Immature natural killer cell (primary cell): ENCODE results near the gene TMX2. TPM values are rescaled to one million over a fixed set of nuclear protein-coding genes. Genes with fewer than 3 reads are reported as not detected.

Source experiments
- DNase-seq, 3 donors: peaks; one replicate each; pipeline ENCODE4 v3.0.0; 2022; ENCODE audit warnings: mixed read lengths in 1 of 3
- H3K27ac Mint-ChIP-seq, 6 donors: one replicate each; pipeline ENCODE4 v1.8.0; 2020; ENCODE audit warnings: mixed read lengths in 6 of 6, mild to moderate bottlenecking in 5 of 6, inconsistent platforms in 4 of 6, moderate library complexity in 3 of 6
- H3K27me3 Mint-ChIP-seq, 3 donors: one replicate each; pipeline ENCODE4 v1.8.0; 2020 to 2021; ENCODE audit warnings: low read depth in 3 of 3, mild to moderate bottlenecking in 3 of 3, mixed read lengths in 3 of 3, moderate library complexity in 3 of 3, inconsistent platforms in 1 of 3
- H3K36me3 Mint-ChIP-seq, 3 donors: one replicate each; pipeline ENCODE4 v1.8.0; 2020; ENCODE audit warnings: mixed read lengths in 3 of 3, inconsistent platforms in 2 of 3, mild to moderate bottlenecking in 2 of 3
- H3K4me1 Mint-ChIP-seq, 2 donors: one replicate each; pipeline ENCODE4 v1.8.0; 2020; ENCODE audit warnings: inconsistent platforms in 2 of 2, mild to moderate bottlenecking in 2 of 2, mixed read lengths in 2 of 2, moderate library complexity in 1 of 2
- H3K4me3 Mint-ChIP-seq, 5 donors: one replicate each; pipeline ENCODE4 v1.8.0; 2020; ENCODE audit warnings: mild to moderate bottlenecking in 5 of 5, mixed read lengths in 5 of 5, inconsistent platforms in 3 of 5, moderate library complexity in 3 of 5
- H3K9me3 Mint-ChIP-seq, 6 donors: one replicate each; pipeline ENCODE4 v1.8.0; 2020; ENCODE audit warnings: mild to moderate bottlenecking in 6 of 6, mixed read lengths in 6 of 6, inconsistent platforms in 4 of 6, moderate library complexity in 3 of 6
- polyA plus RNA-seq, 3 donors: library from polyadenylated mRNA; unstranded; fragments of 300-500 nt; fragmentation: Illumina TruSeq; gene quantifications; one replicate each; pipeline ENCODE4 v1.2.3, GENCODE V29; 2021

TMX2 gene
- polyA plus RNA-seq, 3 donors from 2014 or later: 59.3 to 139 (median 72.1) TPM

DNA sequence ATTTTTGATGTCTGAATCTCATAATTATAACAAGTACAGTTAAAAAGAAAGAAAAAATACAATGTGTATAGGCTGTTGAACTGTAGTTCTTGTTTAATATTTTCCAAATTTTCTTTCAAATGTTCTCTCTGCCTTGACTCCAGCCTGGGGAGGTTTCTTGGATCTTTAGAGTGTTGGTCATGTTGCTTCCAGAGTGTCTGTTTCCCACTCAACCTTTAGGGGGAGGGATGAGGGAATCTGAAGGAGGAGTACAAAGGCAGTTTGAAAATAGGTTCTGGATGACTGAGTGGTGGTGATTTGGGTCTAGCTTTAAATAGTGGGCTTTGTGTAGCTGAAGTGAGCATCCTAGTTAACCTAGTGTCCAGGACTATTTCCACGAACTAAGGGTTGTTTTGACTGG lies 51.2 kb downstream of the TMX2 start:
- Mint-ChIP-seq H3K27ac (no peak overlapping the region), H3K4me3 (no peak overlapping the region), H3K36me3 (peaks cover 0 to 9% (median 8%) of the 10 kb centered on the region in 3 donors), H3K4me1 (peaks cover 6% of the 10 kb centered on the region in 2 donors), H3K9me3 (no peaks in the 10 kb centered on the region), H3K27me3 (peaks cover 0 to 4% (median 4%) of the 10 kb centered on the region in 3 donors)
- no peak for DNase-seq

DNA sequence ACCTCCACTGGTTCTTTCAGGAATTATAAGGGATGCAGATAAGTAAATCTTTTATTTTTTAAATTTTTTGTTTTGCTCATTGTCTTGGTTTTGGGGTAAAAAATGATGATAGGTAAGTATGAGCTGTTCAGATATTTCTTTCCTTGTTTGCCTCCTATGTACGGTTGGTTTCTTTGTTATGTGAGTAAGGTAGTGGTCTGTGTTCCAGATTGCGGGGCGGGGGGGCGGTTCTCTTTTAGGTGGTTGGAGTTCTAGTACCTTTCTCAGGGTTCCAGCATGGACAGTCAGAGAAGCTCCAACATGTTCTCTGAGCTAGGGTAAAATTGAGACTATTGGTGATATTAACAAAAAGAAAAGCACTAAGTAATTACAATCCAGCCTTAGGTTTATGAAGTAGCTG lies 51.6 kb downstream of the TMX2 start:
- Mint-ChIP-seq H3K27ac (no peak overlapping the region), H3K4me1 (peaks cover 6% of the 10 kb centered on the region in 2 donors), H3K36me3 (peaks cover 0 to 9% (median 8%) of the 10 kb centered on the region in 3 donors), H3K9me3 (no peaks in the 10 kb centered on the region), H3K27me3 (peaks cover 0 to 4% (median 4%) of the 10 kb centered on the region in 3 donors), H3K4me3 (no peak overlapping the region)
- no peak for DNase-seq

DNA sequence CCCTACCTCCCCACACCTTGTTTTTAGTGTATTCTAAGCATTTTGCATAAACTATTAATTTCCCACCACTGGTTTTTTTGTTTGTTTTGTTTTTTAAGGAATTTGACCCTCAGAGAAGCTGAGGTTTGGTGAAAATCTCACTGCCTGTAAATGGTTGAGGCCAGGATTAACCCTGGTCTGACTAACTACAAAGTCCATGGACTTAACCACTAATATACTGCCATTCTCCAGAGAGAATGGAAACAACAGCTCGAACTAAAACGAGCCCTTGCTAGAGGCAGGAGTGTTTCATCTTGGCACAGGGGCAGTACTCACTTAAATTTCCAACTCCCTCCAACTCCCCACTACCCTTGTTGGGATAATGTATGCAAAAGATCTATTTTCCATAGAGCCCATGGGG lies 52.2 kb downstream of the TMX2 start:
- H3K27me3 Mint-ChIP-seq: peaks cover 0 to 4% (median 4%) of the 10 kb centered on the region in 3 donors
- peak overlapping the region in 1 of 6 donors; percentile 23 for H3K27ac Mint-ChIP-seq
- H3K36me3 Mint-ChIP-seq: peaks cover 0 to 9% (median 8%) of the 10 kb centered on the region in 3 donors
- DNase-seq: no peak
- peaks cover 6% of the 10 kb centered on the region in 2 donors for H3K4me1 Mint-ChIP-seq
- H3K4me3 Mint-ChIP-seq: no peak overlapping the region
- no peaks in the 10 kb centered on the region for H3K9me3 Mint-ChIP-seq

DNA sequence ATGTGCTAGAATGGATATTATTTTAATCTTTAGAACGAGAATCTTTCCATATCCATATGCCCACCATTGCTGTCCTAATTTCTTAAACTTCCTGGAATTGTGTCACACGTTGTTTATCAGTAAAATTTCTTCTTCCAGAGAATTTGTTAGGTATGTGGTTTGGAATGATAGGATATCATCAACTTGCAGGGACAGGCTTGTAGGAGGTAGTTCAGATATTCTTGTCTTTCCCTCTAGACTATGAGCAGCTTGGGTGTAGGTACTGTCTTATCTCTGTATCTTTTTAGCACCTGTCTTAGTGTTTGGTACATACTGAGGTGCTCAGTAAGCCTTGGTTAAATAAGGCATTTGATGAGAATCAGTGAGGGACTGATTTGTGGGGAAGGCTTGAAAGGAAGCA lies 52.6 kb downstream of the TMX2 start:
- Mint-ChIP-seq H3K9me3 (no peaks in the 10 kb centered on the region), H3K27ac (no peak overlapping the region), H3K27me3 (peaks cover 0 to 4% (median 4%) of the 10 kb centered on the region in 3 donors), H3K4me3 (no peak overlapping the region), H3K36me3 (peaks cover 0 to 9% (median 8%) of the 10 kb centered on the region in 3 donors), H3K4me1 (peaks cover 6% of the 10 kb centered on the region in 2 donors)
- no peak for DNase-seq

DNA sequence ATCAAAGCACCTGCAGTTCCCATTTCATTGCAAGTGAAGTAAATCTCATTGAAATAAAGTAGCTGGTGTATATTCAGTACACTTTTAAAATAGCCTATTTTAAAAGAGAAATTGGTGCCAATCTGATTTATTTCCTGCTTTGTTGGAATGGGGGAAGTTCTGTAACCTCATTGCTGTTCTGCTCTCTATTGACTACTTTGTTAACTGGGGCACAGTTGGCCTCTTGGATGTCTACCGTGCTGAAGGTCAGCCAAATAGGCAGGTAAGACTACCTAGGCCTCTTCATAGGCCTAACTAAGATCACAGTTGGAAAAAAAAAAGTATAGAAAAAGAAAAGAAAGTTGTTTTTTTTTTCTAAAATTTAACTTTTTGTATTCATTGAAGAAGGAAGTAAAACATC lies 58.4 kb downstream of the TMX2 start:
- Mint-ChIP-seq H3K36me3 (peaks cover 0 to 10% (median 4%) of the 10 kb centered on the region in 3 donors), H3K4me1 (peaks cover 2 to 9% of the 10 kb centered on the region in 2 donors), H3K27me3 (no peaks in the 10 kb centered on the region), H3K4me3 (no peak overlapping the region), H3K27ac (no peak overlapping the region), H3K9me3 (no peaks in the 10 kb centered on the region)
- DNase-seq: no peak

DNA sequence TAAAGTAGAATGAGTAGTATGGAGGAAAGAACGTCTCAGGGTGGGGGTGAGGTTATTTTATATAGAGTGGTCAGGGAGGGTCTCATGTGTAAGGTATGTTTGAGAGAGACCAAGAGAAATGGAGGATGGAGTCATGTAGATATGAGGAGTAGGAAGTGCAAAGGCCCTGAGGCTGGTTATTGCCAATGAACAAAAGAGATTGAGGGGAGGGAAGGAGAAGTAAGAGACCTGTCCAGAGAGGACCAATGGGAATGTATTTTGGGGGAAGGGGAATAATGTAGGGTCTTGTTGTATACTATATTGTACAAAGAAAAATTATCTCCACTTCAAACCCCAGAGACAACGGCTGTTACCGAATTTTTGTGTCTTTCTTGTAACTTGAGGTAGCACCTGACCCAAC lies 59.0 kb downstream of the TMX2 start:
- no peak for DNase-seq
- Mint-ChIP-seq H3K4me3 (no peak overlapping the region), H3K36me3 (peaks cover 0 to 9% (median 4%) of the 10 kb centered on the region in 3 donors), H3K27me3 (no peaks in the 10 kb centered on the region), H3K27ac (no peak overlapping the region), H3K4me1 (peaks cover 2 to 11% of the 10 kb centered on the region in 2 donors), H3K9me3 (no peaks in the 10 kb centered on the region)

DNA sequence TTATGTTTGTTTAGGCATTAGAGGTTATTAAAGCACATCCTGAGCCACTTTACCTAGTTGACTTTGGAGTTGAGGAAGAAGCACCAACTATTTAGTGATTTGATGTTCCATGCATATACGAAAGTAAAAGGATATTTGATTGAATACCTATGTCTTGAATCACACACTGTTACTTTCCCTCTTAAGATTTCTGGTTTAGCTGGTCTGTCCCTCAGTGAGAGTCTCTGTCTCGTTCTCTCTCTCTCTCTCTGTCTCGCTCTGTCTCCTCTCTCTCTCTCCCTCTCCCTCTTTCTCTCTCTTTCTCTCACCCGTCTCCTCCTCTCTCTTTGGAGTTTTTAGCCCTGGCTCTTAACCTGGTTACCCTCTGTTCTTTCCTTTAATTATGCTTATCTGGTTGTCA lies 60.2 kb downstream of the TMX2 start:
- peaks cover 0 to 5% (median 0%) of the 10 kb centered on the region in 3 donors for H3K36me3 Mint-ChIP-seq
- no peaks in the 10 kb centered on the region for H3K9me3 Mint-ChIP-seq
- peaks cover 2 to 11% of the 10 kb centered on the region in 2 donors for H3K4me1 Mint-ChIP-seq
- H3K4me3 Mint-ChIP-seq: no peak overlapping the region
- H3K27ac Mint-ChIP-seq: no peak overlapping the region
- no peaks in the 10 kb centered on the region for H3K27me3 Mint-ChIP-seq
- no peak for DNase-seq

DNA sequence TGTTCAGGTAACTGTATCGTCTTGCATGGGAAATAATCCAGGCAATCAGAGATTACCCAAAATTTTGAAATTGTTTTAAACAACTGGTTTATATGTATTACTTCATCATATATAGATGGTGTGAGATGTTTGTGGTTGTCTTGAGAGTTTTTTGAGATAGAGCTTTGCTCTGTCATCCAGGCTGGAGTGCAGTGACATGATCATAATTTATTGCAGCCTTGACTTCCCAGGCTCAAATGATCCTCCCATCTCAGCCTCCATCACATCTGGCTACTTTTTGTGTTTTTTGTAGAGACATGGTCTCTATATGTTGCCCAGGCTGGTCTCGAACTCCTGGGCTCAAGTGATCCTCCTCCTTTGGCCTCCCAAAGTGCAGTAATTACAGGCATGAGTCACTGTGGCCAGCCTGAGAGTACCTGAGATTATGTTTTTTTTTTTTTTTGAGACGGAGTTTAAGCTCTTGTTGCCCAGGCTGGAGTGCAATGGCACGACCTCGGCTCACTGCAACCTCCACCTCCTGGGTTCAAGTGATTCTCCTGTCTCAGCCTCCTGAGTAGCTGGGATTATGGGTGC lies 60.7 kb downstream of the TMX2 start:
- Mint-ChIP-seq H3K27ac (no peak overlapping the region), H3K9me3 (no peaks in the 10 kb centered on the region), H3K36me3 (peaks cover 0 to 5% (median 0%) of the 10 kb centered on the region in 3 donors), H3K4me3 (no peak overlapping the region), H3K27me3 (no peaks in the 10 kb centered on the region), H3K4me1 (peaks cover 2 to 11% of the 10 kb centered on the region in 2 donors)
- DNase-seq: no peak

DNA sequence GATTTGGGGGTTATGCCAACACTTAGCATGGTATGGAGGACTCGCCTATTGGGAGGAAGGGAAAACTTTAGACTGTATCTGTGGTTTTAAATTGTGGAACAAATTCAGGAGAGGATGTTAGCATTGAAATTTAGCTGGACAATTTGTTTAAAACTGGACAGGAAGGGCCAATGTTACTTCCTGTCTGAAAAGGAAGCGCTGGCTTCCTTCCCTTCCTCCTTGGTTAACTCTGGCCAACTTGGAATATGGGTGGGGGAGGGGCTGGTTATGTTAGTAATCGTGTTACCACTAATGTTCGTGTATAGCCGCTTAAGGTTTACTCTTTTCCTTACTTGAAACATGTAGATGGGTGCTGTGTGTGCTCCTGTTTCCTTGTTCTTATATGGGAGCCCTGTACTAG lies 63.1 kb downstream of the TMX2 start:
- no peak overlapping the region for H3K27ac Mint-ChIP-seq
- DNase-seq: no peak
- peaks cover 2 to 11% of the 10 kb centered on the region in 2 donors for H3K4me1 Mint-ChIP-seq
- no peaks in the 10 kb centered on the region for H3K9me3 Mint-ChIP-seq
- no peak overlapping the region for H3K4me3 Mint-ChIP-seq
- peaks cover 0 to 5% (median 0%) of the 10 kb centered on the region in 3 donors for H3K36me3 Mint-ChIP-seq
- no peaks in the 10 kb centered on the region for H3K27me3 Mint-ChIP-seq

DNA sequence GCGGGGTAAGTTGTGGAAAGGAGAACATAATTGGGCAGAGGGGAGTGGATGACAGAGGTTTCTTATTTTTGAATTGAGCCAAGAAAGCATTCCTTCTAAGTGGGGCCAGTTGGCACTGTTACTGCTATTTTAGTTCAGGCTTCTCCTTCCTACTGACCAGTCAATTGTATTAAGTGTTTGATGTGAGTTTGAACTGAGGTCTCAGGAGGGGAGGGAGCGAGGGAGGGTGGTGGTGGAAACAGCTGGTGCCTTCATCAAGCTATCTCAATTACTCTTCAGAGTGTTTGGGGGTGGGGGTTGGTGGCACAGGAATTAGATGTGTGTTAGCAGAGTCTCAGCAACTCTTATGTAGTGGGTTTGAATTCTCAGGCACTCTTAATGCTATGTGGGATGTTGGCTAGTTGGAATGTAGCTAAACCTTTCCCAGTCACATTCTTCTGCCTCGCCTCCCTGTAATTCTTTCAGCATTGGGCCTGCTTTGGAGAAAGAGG lies 63.7 kb downstream of the TMX2 start:
- Mint-ChIP-seq H3K27ac (peak overlapping the region in 1 of 6 donors; percentile 75), H3K9me3 (no peaks in the 10 kb centered on the region), H3K4me1 (peaks cover 2 to 11% of the 10 kb centered on the region in 2 donors), H3K36me3 (peaks cover 0 to 4% (median 0%) of the 10 kb centered on the region in 3 donors), H3K4me3 (no peak overlapping the region), H3K27me3 (no peaks in the 10 kb centered on the region)
- DNase-seq: no peak

DNA sequence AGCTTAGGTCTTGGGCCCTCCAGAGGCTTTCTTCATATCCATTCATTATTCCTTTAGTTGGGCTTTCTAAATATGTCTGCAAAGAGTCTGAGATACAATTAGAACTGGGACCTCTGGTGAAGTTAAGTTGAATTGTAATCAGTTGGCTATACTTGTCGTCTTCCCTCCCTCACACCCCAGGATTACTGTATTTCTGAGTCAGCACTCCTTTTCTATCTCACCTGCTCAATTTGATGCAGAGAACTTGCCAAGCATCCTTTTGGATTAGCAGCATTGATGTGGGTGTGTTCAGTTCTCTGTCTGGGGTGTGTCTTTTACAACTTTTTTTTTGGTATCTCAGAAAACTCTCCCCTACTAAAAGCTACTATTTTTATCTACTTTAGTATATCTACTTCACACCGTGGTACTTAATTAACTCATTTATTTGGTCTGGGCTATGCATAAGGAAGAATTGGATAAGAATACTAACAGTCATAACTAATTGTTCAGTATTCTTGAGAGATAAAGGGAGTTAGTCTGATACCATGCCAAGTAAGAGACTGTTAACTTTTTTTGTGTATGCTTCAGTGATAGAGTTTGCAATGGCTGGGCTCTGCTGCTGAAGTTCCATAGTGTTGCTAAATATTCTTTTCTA lies 64.3 kb downstream of the TMX2 start:
- H3K4me3 Mint-ChIP-seq: no peak overlapping the region
- peaks cover 2 to 11% of the 10 kb centered on the region in 2 donors for H3K4me1 Mint-ChIP-seq
- peaks cover 0 to 3% (median 3%) of the 10 kb centered on the region in 3 donors for H3K36me3 Mint-ChIP-seq
- peaks cover 0 to 2% (median 0%) of the 10 kb centered on the region in 3 donors for H3K27me3 Mint-ChIP-seq
- H3K9me3 Mint-ChIP-seq: no peaks in the 10 kb centered on the region
- no peak for DNase-seq
- no peak overlapping the region for H3K27ac Mint-ChIP-seq

DNA sequence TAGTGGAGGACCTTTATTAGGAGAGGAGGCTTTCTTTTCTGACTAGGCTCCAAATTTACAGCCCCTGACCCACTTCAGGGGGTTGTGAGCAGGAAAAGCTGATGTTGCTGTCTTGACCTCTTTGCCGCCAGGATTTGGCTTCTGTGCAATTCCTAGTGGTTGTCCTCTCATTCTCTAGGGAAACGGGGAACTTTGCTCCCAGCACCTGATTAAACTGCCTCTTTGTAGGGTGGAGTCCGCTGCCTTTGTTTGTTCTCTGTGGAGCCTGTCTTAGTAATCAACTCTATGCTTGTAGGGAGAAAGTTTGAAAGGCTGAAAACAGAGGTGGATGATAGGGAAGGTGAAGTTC lies 65.5 kb downstream of the TMX2 start:
- Mint-ChIP-seq H3K9me3 (no peaks in the 10 kb centered on the region), H3K27ac (peak overlapping the region in 1 of 6 donors; percentile 44), H3K4me1 (peaks cover 2 to 11% of the 10 kb centered on the region in 2 donors), H3K36me3 (peaks cover 0 to 3% (median 3%) of the 10 kb centered on the region in 3 donors), H3K4me3 (no peak overlapping the region), H3K27me3 (peaks cover 0 to 2% (median 0%) of the 10 kb centered on the region in 3 donors)
- no peak for DNase-seq

DNA sequence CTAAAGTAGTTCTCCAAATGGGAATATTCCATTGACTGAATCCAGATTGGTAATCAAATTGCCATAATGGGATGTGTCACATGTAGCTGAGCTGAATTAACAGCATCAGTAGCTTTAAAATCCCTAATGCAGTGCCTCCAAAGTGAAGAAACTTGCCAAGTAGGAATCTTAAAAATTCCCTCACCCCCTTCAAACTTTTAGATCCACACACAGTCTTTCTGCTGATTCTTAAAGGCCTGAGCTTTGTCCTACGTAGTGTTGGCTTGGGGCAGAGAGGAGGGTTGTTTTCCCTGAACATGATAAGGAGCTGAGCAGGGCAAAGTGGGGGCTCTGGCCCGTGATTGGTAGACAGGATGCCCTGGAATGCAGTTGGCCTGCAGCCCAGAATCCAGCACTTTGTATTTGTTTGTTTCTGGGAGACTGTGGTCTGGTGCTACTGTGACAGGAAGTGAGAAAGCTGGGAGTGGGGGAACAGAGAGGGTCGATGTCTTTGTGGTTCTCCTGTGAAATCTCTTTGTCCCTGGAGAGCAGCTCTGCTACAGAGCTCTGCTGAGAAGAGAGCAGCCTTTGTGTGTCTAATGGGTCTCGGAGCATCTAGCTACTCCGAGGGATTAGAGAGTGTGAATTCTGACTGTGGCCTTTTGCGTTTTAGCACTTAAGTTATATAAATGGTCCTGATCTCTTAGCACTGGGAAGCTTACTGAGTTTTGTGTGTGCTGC lies 66.1 kb downstream of the TMX2 start:
- peaks cover 0 to 3% (median 3%) of the 10 kb centered on the region in 3 donors for H3K36me3 Mint-ChIP-seq
- no peaks in the 10 kb centered on the region for H3K9me3 Mint-ChIP-seq
- H3K27me3 Mint-ChIP-seq: peaks cover 0 to 2% (median 0%) of the 10 kb centered on the region in 3 donors
- no peak overlapping the region for H3K4me3 Mint-ChIP-seq
- peaks cover 2 to 11% of the 10 kb centered on the region in 2 donors for H3K4me1 Mint-ChIP-seq
- DNase-seq: no peak
- peak overlapping the region in 1 of 6 donors; percentile 44 for H3K27ac Mint-ChIP-seq

DNA sequence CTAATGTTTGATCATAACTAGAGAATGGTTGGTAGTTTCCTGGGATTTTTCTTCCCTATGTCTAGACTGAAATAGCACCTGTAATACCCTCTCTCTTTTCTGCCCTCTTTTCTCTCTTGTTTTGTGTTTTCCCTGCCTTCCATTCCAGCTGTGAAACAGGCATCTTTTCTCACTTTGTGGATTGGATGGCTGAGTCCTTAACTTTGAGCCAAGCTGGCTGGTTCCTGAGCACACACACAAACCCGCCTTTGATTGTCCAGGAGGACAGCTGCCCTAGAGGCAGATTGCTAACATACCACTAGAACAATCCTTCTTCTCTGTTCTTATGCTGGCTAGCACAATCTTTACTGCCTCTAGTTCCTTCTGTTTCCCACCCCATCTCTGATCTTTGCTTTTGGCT lies 66.9 kb downstream of the TMX2 start:
- H3K4me3 Mint-ChIP-seq: no peak overlapping the region
- peaks cover 2 to 11% of the 10 kb centered on the region in 2 donors for H3K4me1 Mint-ChIP-seq
- peaks cover 0 to 2% (median 0%) of the 10 kb centered on the region in 3 donors for H3K27me3 Mint-ChIP-seq
- H3K36me3 Mint-ChIP-seq: peaks cover 0 to 3% (median 3%) of the 10 kb centered on the region in 3 donors
- no peaks in the 10 kb centered on the region for H3K9me3 Mint-ChIP-seq
- no peak overlapping the region for H3K27ac Mint-ChIP-seq
- no peak for DNase-seq
